PC-3 (cell line): ENCODE measurements around the gene DZANK1.

Experiments used
- EZH2 ChIP-seq: fragments of 300-600 bp; sonication (generic); IDR thresholded peaks from one replicate; pipeline ENCODE4 v1.6.1; 2017; ENCODE audit warnings: antibody characterized with exemption, mild to moderate bottlenecking, low read length; ENCODE audit not compliant: unreplicated experiment
- TF ChIP-seq, protein P1 (sequence below): fragments of 300-600 bp; sonication (generic); conservative IDR thresholded peaks from 2 replicates; pipeline ENCODE4 v1.5.1; 2017; ENCODE audit warnings: antibody characterized with exemption, low read depth, mild to moderate bottlenecking, low read length

- TF ChIP-seq EZH2 = no peak
- TF ChIP-seq, protein P1, sequence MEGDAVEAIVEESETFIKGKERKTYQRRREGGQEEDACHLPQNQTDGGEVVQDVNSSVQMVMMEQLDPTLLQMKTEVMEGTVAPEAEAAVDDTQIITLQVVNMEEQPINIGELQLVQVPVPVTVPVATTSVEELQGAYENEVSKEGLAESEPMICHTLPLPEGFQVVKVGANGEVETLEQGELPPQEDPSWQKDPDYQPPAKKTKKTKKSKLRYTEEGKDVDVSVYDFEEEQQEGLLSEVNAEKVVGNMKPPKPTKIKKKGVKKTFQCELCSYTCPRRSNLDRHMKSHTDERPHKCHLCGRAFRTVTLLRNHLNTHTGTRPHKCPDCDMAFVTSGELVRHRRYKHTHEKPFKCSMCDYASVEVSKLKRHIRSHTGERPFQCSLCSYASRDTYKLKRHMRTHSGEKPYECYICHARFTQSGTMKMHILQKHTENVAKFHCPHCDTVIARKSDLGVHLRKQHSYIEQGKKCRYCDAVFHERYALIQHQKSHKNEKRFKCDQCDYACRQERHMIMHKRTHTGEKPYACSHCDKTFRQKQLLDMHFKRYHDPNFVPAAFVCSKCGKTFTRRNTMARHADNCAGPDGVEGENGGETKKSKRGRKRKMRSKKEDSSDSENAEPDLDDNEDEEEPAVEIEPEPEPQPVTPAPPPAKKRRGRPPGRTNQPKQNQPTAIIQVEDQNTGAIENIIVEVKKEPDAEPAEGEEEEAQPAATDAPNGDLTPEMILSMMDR = no peak
Measured at GRCh38 chr20:18440403-18440802, 26.4 kb downstream of the DZANK1 start.
